Measurements from ENCODE around the gene ALG1L2.
"Not testable (repeated sequence)": the region's sequence is repeated elsewhere in the genome, so short reads cannot be mapped to it uniquely, and the experiment has no call there.

The ALG1L2 gene

DNA sequence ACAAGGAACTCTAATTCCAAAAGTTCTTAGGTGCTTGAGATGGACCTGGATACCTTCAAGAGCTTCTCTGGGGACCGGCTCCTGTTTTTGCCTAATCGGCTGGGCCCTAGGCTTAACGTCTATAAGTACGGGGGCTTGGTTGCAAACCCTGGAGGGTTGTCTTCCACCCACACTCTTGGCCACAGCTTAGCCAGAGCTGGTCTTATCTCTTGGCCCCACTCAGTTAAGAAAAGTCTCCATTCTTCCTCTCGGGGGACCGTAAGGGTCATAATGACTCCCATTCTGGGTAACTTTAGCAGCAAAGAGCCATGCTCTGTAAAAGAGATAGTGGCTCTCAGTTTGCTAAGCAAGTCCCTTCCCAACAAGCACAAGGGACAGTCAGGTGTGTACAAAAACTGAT, 64.8 kb downstream of the ALG1L2 start:
- not testable (repeated sequence) for H3K79me1 ChIP-seq (replicated peaks; ENCODE audit: low read length, poor library complexity, severe bottlenecking); H2BK5ac ChIP-seq (ENCODE audit: low read depth, low read length, poor library complexity, severe bottlenecking)
- 96% methylated on average over 6 of the region's 6 CpGs for WGBS

More for the DNA sequence above, 64.8 kb downstream of the ALG1L2 start:
- H3K23ac ChIP-seq (ENCODE audit: low read length in 2 of 2); H4K91ac ChIP-seq (ENCODE audit: low read length); H2AFZ ChIP-seq (ENCODE audit: low read depth, low read length); H3K36me3 ChIP-seq (ENCODE audit: control insufficient read depth in 1 of 2, insufficient read depth in 2 of 2, low read depth in 1 of 2, low read length in 2 of 2); H2BK120ac ChIP-seq (ENCODE audit: low read depth, low read length); H3K4me3 ChIP-seq (ENCODE audit: insufficient read depth in 1 of 2, low read depth in 1 of 2, low read length in 2 of 2); H3K9me3 ChIP-seq (ENCODE audit: control insufficient read depth, low read length); H3K4ac ChIP-seq (ENCODE audit: low read depth in 1 of 2, low read length in 2 of 2); H4K8ac ChIP-seq (ENCODE audit: low read length); H3K4me2 ChIP-seq (ENCODE audit: low read length, poor library complexity, severe bottlenecking); H3K18ac ChIP-seq (ENCODE audit: low read depth in 1 of 2, low read length in 2 of 2); H3K27me3 ChIP-seq (ENCODE audit: control insufficient read depth in 1 of 2, insufficient read depth in 1 of 2, low read length in 2 of 2); H3K4me1 ChIP-seq (ENCODE audit: control insufficient read depth, insufficient read depth, low read depth, low read length); H3K27ac ChIP-seq (ENCODE audit: low read length, poor library complexity, severe bottlenecking); H2BK15ac ChIP-seq (ENCODE audit: low read depth, poor library complexity, severe bottlenecking); H2BK12ac ChIP-seq (ENCODE audit: low read length in 2 of 2); H3K14ac ChIP-seq (ENCODE audit: low read length in 2 of 2); H3K9ac ChIP-seq (ENCODE audit: low read length); DNase-seq; H2AK5ac ChIP-seq (ENCODE audit: low read length, severe bottlenecking): not testable (repeated sequence)

All from mesenchymal stem cell (in vitro differentiated cells and primary cell).